GM19193 (cell line): ENCODE measurements around the gene PRSS48.

Source experiments
- POLR2A ChIP-seq: IDR thresholded peaks from 4 replicates; pipeline ENCODE4 v1.6.1; 2011; ENCODE audit not compliant: insufficient read depth, insufficient read length; ENCODE audit errors: extremely low read depth

PRSS48 gene

GRCh38 chr4:151297170-151297569 lies 20.2 kb downstream of the PRSS48 start:
- TF ChIP-seq POLR2A = no peak

GRCh38 chr4:151302432-151302831 lies 25.5 kb downstream of the PRSS48 start:
- TF ChIP-seq POLR2A = no peak

DNA sequence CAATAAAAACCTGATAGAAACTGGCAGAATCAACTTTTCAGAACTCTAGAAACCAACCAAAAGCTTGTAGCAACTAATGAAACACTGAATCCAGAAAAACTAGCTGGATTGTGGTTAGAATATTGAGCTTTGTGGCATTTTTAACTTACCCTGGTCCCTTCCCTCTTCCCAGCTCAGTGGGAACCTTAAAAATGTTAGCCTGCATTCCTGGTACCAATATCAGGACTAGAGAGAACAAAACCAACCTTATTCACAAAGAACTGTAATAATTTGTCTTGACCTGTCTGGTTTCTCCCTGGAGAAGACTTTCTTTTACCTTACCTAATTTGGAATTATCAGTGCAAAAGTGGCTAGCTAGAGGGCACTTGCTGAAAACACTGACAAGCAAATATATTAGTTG lies 27.3 kb downstream of the PRSS48 start:
- TF ChIP-seq POLR2A = no peak

DNA sequence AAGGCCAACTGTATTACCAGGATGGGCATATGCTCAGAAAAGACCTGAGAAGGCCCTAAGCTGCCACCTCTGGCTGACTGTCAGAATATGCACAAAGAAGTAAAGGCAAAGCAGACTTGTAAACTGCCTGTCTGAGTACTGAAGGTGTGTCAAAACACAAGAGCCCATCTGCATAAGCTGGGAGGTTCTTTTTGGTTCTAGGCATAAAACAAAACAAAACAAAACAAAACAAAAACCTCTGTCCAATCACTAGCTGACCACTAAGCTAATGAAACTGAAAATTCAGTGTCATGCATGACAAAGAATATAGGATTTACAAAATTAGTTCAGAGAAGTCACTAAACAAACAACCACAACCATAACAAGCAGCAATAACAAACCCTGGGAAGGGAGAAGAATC lies 27.8 kb downstream of the PRSS48 start:
- no peak for TF ChIP-seq POLR2A

GRCh38 chr4:151310124-151310728 lies 33.3 kb downstream of the PRSS48 start:
- no peak for TF ChIP-seq POLR2A

DNA sequence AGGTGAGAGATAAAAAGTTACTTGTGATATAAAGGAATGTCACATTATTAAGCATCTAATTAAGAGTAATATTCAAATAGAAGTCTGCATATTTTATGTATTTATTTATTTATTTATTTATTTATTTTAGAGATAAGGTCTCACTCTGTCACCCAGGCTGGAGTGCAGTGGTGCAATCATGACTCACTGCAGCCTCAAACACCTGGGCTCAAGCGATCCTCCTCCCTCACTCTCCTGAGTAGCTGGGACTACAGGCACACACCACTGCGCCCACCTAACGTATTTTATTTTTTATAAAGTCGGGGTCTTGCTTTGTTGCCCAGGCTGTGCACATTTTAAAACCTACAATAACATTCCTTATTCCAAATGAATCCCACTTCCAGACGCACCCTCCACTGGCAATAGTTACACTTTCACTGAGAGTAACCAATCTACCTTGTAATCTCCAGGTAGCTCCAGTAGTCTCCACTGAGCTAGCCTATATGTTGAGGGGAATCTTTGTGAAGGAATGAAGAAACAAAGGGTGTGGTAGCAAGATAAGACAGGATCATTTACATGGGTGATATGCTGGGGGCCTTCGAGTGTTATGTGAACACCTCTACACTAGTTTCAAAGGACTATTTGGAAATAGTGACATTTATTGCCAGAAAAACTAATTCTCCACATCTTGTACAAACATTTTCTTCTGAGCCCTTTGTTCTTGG lies 36.5 kb downstream of the PRSS48 start:
- no peak for TF ChIP-seq POLR2A

DNA sequence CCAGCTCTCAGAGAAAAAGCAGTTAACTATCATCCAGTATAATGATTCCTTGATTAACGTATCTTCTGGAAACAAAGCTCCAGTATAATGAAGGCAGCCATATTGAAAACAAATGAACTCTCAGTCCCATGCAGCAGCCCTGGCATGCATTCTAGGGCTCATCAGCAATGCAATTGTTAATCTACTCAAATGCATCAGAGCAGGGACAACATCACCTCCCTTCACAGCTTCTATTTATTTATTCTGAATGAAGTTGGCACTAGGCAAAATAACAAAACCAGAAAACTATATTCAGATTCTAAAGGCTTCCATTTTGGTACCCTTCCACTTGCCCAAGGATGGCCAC lies 37.0 kb downstream of the PRSS48 start:
- TF ChIP-seq POLR2A = no peak

- no peak for TF ChIP-seq POLR2A
Observed at GRCh38 chr4:151314479-151314878, 37.5 kb downstream of the PRSS48 start.

DNA sequence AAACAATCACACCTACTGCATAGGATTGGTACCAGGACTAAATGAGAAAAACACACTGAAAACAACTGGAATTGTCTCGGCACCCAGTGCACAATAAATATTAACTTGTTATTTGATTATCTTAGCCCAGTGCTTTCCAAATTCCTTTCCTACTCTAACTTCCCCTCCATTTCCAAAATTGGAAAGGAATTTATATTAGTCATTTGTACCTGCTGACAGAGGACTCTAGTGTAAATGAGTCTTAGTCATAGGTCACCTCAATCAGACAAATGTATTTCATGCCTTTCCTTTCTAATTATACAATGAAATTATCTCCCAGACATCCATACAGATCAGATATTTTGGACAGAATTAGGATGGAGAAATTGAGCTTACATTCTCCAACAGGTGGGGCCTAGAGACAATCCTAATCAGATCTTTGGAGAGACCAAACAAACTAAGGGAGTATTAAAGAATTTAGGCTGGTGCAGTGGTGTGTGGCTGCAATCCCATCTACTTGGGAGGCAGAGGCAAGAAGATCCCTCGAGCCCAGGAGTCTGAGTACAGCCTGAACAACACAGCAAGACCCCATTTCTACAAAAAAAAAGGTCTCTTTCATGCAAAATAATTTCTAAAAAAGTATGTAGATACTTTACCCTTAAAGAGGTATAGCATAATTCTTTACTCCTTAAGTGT lies 38.4 kb downstream of the PRSS48 start:
- TF ChIP-seq POLR2A = no peak

DNA sequence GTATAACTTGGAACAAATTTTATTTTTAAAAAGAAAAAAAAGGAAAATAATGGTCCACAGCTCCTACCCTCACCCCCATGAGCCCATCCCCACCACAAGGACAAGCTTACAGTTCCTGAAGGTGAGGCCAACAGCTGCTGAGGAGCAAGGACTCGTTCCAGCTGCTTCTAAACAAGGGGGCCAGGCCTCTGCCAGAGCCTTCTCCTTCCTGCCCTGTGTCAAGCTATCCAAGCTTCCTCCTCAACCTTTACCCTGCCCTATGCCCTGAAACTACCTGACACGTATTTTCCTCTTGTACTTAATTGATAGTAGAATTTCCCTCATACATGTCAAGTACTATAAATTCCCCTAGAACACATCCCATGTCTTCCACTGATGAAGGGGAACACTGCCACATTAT lies 39.7 kb downstream of the PRSS48 start:
- no peak for TF ChIP-seq POLR2A

- TF ChIP-seq POLR2A = no peak
Observed at GRCh38 chr4:151318307-151319006, 41.5 kb downstream of the PRSS48 start.

DNA sequence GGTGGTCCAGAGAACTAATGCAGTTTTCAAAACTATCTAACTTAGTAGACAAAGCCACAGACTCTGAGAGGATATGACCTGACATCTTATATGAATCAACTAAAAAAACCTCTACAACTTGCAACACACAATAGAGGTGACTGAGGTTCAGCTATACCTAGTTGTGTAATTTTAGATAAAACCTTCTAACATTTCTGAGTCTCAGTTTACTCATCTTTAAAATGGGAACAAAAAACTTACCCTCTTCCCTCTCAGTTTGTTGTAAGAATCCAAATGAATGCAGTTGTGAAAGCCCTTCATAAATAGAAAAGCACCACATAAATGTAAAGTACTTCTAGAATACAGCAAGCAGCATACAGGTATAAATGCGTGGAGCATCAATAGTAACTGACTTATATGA lies 42.5 kb downstream of the PRSS48 start:
- TF ChIP-seq POLR2A = no peak

DNA sequence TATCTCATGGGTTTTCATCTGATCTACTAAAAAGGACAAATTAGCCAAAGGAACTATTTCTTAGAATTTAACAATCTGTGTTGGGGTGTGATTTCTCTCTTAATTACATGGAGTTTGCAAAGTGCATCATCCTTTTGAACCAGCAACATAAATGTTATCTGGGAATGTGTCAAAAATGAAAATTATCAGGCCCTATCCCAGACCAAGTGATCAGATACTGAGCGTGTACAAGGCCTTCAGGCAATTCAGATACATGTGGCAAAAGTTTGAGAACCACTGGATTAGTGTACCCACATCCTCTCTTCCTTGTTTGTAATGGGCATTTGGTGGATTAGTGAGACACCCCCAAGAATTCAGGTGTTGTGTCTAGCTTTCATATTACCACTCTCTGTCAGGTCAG lies 44.6 kb downstream of the PRSS48 start:
- TF ChIP-seq POLR2A = no peak

DNA sequence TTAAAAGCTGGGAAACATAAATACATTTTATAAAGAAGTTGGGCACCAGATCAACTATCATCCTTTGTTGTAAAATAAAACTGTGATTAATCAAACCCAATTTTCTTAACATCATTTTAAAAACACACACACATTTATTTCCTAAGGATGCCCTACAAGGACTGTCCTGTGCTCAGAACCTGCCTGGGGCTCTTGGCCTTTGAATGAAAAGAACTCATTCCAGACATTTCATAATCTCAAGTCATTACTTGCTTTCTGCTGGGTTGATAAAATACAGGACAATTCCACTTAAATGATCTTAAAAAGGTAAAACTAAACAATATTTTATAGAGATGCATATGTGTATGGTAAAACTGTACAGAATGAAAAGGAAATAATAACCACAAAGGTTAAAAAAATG lies 45.6 kb downstream of the PRSS48 start:
- TF ChIP-seq POLR2A = no peak

DNA sequence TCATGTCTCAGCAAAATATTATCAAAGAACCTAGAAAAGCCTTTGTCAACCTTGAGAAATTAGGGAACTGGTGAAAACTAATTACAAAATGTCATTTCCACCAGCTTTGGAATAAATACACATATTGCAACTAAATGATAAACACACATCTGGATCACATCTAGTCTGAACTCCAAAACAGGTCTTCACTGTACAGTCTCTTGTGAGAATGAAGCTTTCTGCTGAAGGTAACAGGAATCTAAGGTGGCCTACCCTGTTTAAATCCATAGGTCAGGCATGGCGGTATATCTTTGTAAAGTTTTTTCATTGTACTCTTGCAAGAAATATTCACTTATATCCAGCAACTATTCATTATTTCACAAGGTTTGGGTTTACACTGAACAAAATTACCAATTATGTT lies 46.7 kb downstream of the PRSS48 start:
- TF ChIP-seq POLR2A = no peak

DNA sequence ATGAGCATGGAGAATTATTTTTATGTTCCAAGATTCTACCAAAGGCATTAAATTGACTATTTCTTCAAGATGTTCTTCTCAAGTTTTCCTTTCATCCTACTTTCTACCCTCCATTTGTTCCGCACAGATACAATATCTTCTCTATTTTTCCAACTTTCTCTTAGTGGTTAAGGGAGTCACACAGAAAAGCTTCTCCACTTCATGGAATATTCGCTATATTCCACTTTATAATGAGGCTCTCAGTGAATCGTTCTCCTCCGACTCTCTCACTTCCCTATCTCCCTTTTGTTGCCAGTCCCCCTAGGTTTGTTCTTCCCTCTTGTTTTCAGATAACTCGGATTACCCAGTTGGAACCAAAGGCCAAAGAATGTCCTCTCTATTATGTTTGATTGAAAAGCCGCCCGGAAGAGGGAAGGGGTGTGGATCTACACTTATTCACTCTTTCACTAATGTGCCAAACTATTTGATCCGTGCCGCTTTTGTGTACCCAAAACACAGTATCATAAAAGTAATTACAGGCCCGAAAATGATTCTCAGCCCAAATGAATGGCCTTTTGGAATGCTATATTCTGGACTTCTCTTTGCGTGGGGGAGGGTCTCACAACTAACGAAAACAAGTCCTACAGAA lies 47.3 kb downstream of the PRSS48 start:
- TF ChIP-seq POLR2A = no peak

- no peak for TF ChIP-seq POLR2A
Observed at GRCh38 chr4:151324752-151325110, 47.8 kb downstream of the PRSS48 start.
